Activated T-helper 1 cell treated with anti-CD3 and anti-CD28 coated beads, Interleukin-2, amount 50 U/mL, for 16 hours (primary cell): Measurements from ENCODE around the gene PBX1.

Source experiments
- DNase-seq, 2 donors: peaks; one replicate each; pipeline ENCODE4 v3.0.0-alpha.2; 2020; ENCODE audit warnings: low read depth in 1 of 2, low spot score in 1 of 2

The PBX1 gene

GRCh38 chr1:164563721-164564360 is 4.9 kb downstream of the PBX1 start:
- DNase-seq: no peak

DNA sequence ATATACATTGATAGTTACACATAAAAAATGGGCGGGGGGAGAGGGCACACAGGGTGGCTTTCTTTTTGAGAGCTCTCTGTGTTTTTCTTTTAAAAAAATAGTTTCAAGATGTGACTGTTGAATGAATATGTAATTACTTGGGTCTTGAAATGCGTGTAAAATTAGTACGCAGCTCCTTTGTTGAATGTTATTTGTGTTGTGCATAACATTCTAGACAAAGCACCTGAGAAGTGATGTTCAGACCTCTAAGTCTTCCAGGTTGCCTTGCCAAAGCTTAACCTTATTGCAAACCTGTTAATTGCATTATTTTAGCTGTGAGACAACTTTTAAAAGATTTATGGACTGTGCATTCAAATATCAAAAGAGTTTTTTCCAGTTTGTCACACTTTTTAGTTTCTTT is 5.4 kb downstream of the PBX1 start:
- DNase-seq: no peak

- DNase-seq: no peak
These were observed 6.4 kb downstream of the PBX1 start for GRCh38 chr1:164565357-164565756.

DNA sequence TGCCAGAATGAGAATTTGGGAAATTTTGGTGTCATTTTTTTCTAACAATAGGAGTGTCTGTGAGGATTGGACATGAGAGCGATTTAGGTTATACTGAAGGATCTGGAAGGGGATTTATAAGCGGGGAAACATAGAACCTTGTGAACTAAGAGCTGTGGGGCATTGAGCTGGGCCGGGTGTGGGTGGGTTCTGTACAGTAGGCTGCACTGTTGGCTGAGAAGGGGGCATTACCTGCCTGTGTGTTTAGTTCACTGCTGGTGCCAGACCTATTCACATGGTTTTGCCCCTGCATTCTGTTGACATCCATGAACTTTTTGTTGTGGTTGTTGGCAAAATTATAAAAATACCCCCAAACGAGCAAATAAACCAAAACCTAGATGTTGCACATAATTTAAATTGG is 8.8 kb downstream of the PBX1 start:
- DNase-seq: no peak

- no peak for DNase-seq
These were observed 10.3 kb downstream of the PBX1 start for GRCh38 chr1:164569241-164569640.

DNA sequence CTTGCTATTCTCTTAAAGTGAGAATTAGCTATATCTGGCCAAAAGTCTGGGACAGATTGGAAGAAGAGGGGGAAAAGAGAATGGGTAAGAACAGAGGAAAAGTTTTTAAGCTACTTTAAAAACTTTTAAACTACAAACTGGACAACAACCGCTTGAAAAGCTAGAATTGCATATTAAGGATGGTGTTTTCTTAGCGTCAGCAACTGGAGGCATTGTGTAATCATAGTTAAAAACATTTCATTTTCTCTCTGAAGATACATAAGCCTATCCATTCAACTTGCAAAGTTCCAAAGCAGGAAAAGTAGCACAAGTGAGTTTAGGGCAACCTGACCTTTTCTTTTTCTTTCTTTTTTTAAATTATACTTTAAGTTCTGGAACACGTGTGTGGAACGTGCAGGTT is 10.9 kb downstream of the PBX1 start:
- DNase-seq: no peak

GRCh38 chr1:164571333-164571732 is 12.3 kb downstream of the PBX1 start:
- DNase-seq: no peak

DNA sequence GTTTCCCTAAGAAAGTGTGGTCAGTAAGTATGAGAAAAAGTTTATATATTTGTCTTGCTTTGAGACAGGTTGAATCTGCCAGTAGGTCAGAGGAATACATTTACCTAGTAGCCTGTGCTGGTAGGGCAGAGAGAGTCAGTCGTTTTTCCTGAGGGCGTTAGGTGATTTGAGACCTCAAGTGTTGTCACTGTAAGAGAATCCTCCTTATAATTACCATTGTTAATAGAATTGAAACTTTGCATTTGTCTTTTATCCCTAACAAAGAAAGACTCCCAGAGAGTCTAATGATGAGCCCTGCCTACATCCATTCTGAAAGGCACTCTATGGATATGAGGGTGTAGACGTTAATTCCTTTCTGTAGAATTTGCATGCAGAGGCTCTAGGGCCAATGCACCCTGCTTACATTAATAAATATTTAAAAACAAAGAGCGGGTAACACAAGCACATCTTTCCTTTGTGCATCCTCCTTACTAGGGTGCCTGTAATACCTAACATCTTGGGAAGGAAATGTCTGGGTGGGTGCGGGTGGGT is 16.4 kb downstream of the PBX1 start:
- DNase-seq: no peak

- DNase-seq: no peak
These were observed 17.6 kb downstream of the PBX1 start for GRCh38 chr1:164576291-164577271.

DNA sequence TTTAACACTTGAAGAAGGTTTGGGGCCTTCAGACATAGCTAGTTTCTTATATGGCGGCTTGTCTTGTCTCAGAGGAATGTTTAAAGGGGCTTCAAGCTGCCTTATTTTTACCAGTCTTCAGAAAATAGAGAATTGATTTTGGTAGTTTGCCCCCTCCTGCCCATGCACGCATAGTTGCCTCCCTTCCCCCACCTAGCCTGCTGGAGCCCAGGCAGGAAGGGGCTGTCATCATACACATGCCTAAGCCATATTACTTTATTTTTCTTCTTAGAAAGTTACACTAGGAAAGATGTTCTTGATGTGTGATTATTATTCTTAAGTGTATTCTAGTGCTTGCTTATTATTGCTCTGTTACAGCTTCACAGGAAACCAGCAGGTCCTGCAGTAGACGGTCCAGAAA is 18.3 kb downstream of the PBX1 start:
- no peak for DNase-seq

- no peak for DNase-seq
These were observed 19.7 kb downstream of the PBX1 start for GRCh38 chr1:164578479-164579200.

GRCh38 chr1:164579381-164579780 is 20.4 kb downstream of the PBX1 start:
- no peak for DNase-seq

DNA sequence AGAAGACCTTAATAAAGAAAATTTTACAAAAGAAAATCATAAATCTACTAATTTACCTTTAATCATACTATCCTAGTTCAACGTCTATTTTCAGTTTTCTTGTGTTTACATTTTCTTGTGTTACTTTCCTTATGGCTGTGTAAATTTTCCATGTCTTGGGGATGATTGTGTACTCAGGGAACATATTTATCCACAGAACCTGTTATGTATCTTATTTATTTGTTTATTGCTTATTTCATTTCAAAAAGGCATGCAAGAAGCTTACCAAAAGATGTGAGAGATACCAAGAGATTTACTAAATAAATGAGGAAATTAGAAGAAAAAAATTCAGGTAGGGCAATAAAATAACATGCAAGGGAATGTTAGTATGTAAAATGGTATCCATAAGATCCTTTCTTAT is 22.8 kb downstream of the PBX1 start:
- DNase-seq: no peak

- DNase-seq: no peak
These were observed 24.2 kb downstream of the PBX1 start for GRCh38 chr1:164583196-164583595.

- no peak for DNase-seq
These were observed 25.0 kb downstream of the PBX1 start for GRCh38 chr1:164583835-164584539.

DNA sequence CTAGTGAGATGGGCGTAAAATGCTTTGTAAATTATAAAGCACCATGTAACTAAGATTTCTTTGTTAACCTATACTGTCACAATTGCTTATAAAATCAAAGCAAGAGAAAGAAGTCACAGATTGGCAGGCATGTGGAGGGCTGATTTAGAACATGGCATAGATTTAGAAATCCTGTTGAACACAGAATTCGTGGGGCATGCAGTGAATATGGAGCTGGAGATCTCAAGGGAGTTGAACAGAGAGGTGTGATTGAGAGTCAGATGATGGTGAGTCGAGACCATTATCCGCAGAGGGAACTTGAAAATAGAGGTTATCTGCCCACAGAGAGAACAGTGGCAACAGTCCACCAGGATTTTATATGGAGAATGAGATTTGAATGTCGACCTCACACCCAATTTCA is 27.6 kb downstream of the PBX1 start:
- DNase-seq: no peak

- DNase-seq: no peak
These were observed 28.9 kb downstream of the PBX1 start for GRCh38 chr1:164587617-164588501.

DNA sequence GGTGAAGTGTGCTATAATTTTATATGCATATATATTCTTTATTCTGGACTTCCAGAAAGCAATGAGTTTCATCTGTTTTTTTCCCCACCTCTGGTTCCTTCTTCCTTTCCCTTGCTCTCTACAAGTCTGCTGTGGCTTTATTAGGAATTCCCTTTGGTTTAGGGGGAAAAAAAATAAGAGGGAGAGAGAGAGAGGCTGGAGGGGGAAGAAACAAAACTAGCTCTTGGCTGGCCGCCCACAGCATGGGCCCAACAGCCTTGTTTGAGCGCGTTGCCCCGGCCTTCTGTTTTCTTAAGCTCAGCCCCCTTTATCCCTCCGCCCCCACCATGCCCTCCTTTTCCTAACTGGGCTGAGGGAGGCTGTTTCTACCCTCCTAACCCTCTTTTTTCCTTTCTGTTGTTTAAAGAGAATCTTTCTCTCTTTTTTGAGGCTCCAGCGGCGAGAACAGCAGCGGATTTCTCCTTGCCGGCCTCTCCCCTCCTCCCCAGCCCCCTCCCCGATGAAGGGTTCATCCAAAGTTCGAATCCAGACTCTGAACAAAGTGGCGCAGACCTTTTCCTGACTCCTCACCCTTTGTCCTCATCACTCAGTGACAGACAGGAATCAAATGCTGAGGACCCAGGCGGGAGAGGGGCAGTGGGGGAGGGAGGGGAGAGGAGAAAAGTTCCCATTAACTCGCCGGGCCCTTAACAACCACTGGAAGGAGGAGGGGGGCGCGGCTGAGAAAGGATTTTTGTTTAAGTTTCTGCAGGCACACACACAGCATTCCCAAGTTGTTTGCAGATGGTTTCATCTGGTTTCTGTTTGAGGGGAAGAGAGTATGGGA is 29.7 kb downstream of the PBX1 start:
- DNase-seq: no peak

DNA sequence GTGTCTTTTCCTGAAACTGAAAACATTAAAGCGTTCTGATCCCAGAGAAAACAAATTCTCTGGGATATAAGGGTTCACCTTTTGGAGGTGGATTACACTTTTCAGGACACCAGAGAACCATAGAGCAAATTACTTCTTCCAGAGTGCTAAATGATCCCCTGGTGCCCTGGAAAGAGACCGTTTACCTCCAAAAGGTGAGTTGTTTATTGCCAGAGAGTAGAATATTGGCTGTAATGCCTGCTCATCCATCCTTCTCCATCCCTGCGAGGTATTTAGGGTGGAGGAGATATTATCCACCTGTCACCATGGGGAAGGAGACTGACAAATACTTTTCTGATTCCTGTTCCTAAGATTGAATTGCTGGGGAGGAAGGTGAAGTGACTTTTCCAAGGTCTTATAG is 30.4 kb downstream of the PBX1 start:
- no peak for DNase-seq
